SK-N-SH (cell line): ENCODE data around the gene WDR86. TPM values are rescaled to one million over a fixed set of nuclear protein-coding genes. Genes with fewer than 3 reads are reported as not detected.

Source experiments
- CTCF ChIA-PET: fragments of 300-600, 350-600 bp; formaldehyde crosslinking; extraction: SDS; loops from one replicate; lab custom pipeline; 2021; lab: Yijun Ruan, JAX
- POLR2A ChIA-PET: fragments of 350-600 bp; sonication (Branson Sonifier 250); formaldehyde crosslinking; extraction: SDS; loops from one replicate; lab custom pipeline; 2020; ENCODE audit warnings: antibody characterized with exemption, inconsistent platforms; lab: Yijun Ruan, JAX
- DNase-seq: peaks from one replicate; pipeline ENCODE4 v3.0.0; 2012
- H2AFZ ChIP-seq: fragments of 200-600 bp; sonication (generic); 2 replicates; pipeline ENCODE4 v1.8.1; 2016; ENCODE audit warnings: antibody characterized with exemption, mild to moderate bottlenecking, low read depth
- H3F3A ChIP-seq: fragments of 200-600 bp; sonication (generic); replicated peaks from 2 replicates; pipeline ENCODE3; 2016; ENCODE audit warnings: antibody characterized with exemption, mild to moderate bottlenecking; ENCODE audit not compliant: insufficient read depth
- H3K27ac ChIP-seq, 2 experiments: fragments of 200-500 bp in 1 of 2; fragments of 200-600 bp in 1 of 2; sonication (Bioruptor generic) in 1 of 2; sonication (generic), shearing (Covaris generic) in 1 of 2; 2 replicates each; pipeline versions ENCODE4 v1.5.1 to v1.6.1; 2014 to 2016; ENCODE audit warnings: low read depth in 2 of 2, inconsistent platforms in 1 of 2, low read length in 1 of 2, mild to moderate bottlenecking in 1 of 2, mixed read lengths in 1 of 2
- H3K27me3 ChIP-seq: fragments of 200-600 bp; sonication (generic), shearing (Covaris generic); 2 replicates; pipeline ENCODE4 v1.6.1; 2016; ENCODE audit warnings: mixed run types; ENCODE audit not compliant: insufficient read depth
- H3K36me3 ChIP-seq, 2 experiments: fragments of 200-500 bp in 1 of 2; fragments of 200-600 bp in 1 of 2; sonication (Bioruptor generic) in 1 of 2; sonication (generic) in 1 of 2; replicated peaks in 1 of 2; 2 replicates each; pipeline versions ENCODE3 to v1.5.1; 2014 to 2016; ENCODE audit warnings: low read length in 1 of 2, mild to moderate bottlenecking in 1 of 2; ENCODE audit not compliant: insufficient read depth in 2 of 2, control insufficient read depth in 1 of 2
- H3K4me1 ChIP-seq, 2 experiments: fragments of 200-500 bp in 1 of 2; fragments of 200-600 bp in 1 of 2; sonication (Bioruptor generic) in 1 of 2; sonication (generic), shearing (Covaris generic) in 1 of 2; 2 replicates each; pipeline versions ENCODE4 v1.5.1 to v1.6.1; 2014 to 2016; ENCODE audit warnings: low read depth in 1 of 2, low read length in 1 of 2, mixed run types in 1 of 2; ENCODE audit not compliant: insufficient read depth in 2 of 2, control insufficient read depth in 1 of 2
- H3K4me2 ChIP-seq: fragments of 200-600 bp; sonication (generic), shearing (Covaris generic); 2 replicates; pipeline ENCODE4 v1.6.1; 2017; ENCODE audit warnings: mixed run types
- H3K4me3 ChIP-seq, 2 experiments: fragments of 200-500 bp in 1 of 2; fragments of 200-600 bp in 1 of 2; sonication (Bioruptor generic) in 1 of 2; sonication (generic), shearing (Covaris generic) in 1 of 2; 2 replicates each; pipeline versions ENCODE4 v1.5.1 to v1.8.1; 2014 to 2016; ENCODE audit warnings: low read depth in 2 of 2, inconsistent platforms in 1 of 2, low read length in 1 of 2, mild to moderate bottlenecking in 1 of 2, mixed read lengths in 1 of 2, moderate library complexity in 1 of 2
- H3K79me2 ChIP-seq: fragments of 200-600 bp; sonication (generic); 2 replicates; pipeline ENCODE4 v1.8.1; 2017; ENCODE audit warnings: mild to moderate bottlenecking; ENCODE audit not compliant: insufficient read depth
- H3K9ac ChIP-seq: fragments of 200-600 bp; sonication (generic); 2 replicates; pipeline ENCODE4 v1.6.1; 2017; ENCODE audit warnings: mixed run types
- H3K9me2 ChIP-seq: fragments of 200-600 bp; sonication (generic); 2 replicates; pipeline ENCODE4 v1.6.1; 2017; ENCODE audit warnings: mixed run types
- H3K9me3 ChIP-seq: fragments of 200-600 bp; sonication (generic); 2 replicates; pipeline ENCODE4 v1.6.1; 2017; ENCODE audit warnings: mixed run types, mild to moderate bottlenecking, moderate library complexity
- H4K20me1 ChIP-seq: fragments of 200-600 bp; sonication (generic); 2 replicates; pipeline ENCODE4 v1.6.1; 2017; ENCODE audit warnings: mild to moderate bottlenecking, mixed run types; ENCODE audit not compliant: insufficient read depth
- ELF1 ChIP-seq: IDR thresholded peaks from 2 replicates; pipeline ENCODE4 v1.4.0; 2012
- FOSL2 ChIP-seq: IDR thresholded peaks from 2 replicates; pipeline ENCODE4 v1.4.0; 2012; ENCODE audit warnings: low read depth, mild to moderate bottlenecking, moderate library complexity, borderline replicate concordance
- JUND ChIP-seq: IDR thresholded peaks from 2 replicates; pipeline ENCODE4 v1.4.0; 2012
- MEF2A ChIP-seq: IDR thresholded peaks from 2 replicates; pipeline ENCODE4 v1.4.0; 2012; ENCODE audit warnings: low read depth, borderline replicate concordance
- RCOR1 ChIP-seq: fragments of 150-350 bp; IDR thresholded peaks from 2 replicates; pipeline ENCODE4 v1.6.1; 2017; ENCODE audit warnings: antibody characterized with exemption, low read length
- RXRA ChIP-seq: IDR thresholded peaks from 2 replicates; pipeline ENCODE4 v1.4.0; 2012; ENCODE audit warnings: low read depth, mild to moderate bottlenecking, borderline replicate concordance
- SIN3A ChIP-seq: IDR thresholded peaks from 2 replicates; pipeline ENCODE4 v1.6.1; 2012; ENCODE audit warnings: low read depth, mild to moderate bottlenecking, low read length, moderate library complexity, borderline replicate concordance
- TCF12 ChIP-seq: IDR thresholded peaks from 2 replicates; pipeline ENCODE4 v1.4.0; 2012
- WGBS: methylation state at CpG from one replicate; pipeline ENCODE4 v1.1.6; 2017; ENCODE audit warnings: low lambda C conversion rate; 5-methylcytosine and 5-hydroxymethylcytosine counted together
- polyA plus RNA-seq, 3 experiments: library from polyadenylated mRNA; depleted of rRNA; stranded (reverse); fragments of >200 nt; gene quantifications; 2 replicates each; pipeline ENCODE4 v1.2.3, GENCODE V29; 2012
- TF ChIP-seq, protein P1 (sequence below): IDR thresholded peaks from 2 replicates; pipeline ENCODE4 v1.4.0; 2012; ENCODE audit warnings: low read depth
- TF ChIP-seq, protein P2 (sequence below): IDR thresholded peaks from 2 replicates; pipeline ENCODE4 v1.4.0; 2012; ENCODE audit warnings: low read depth, borderline replicate concordance

The WDR86 gene
- polyA plus RNA-seq, 1 of the 3 experiments (the other 2 are of a cell fraction): 1.0 TPM

DNA sequence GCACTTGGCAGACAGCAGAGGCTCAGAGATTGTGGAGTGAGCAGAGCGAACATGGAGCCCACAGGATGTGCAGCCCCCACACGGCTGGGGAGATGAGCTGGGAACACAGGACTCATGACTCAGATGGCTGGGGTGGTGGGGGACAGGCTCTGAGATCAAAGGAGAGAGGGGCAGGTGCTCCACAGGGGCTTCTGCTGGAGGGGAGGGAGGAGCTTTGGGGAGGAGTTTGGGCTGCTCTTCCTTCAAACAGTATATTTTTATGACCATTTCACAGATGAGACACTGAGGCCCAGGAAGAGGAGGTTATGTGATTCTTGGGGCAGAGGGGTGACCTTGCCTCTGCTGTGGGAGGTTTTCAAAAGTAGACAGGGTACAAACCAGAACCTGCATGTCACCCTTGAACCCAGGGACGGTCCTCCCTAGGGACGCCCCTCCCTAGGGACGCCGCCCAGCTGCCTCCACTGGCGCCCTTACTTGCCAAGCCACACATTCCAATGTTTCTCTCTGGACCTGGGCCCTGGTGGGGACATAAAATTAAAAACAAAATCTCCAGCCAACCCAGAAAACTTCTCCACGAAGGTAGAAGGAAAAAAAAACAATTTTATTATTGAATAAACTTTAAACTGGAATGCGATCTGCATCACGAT, 31.1 kb upstream of the WDR86 start:
- no peaks in the 10 kb centered on the region for H3K9me2 ChIP-seq
- no peak overlapping the region for H3K27ac ChIP-seq
- H3K9me3 ChIP-seq: no peaks in the 10 kb centered on the region
- TF ChIP-seq JUND (no peak), SIN3A (no peak), RXRA (no peak), ELF1 (no peak), TCF12 (no peak), FOSL2 (no peak), RCOR1 (no peak)
- TF ChIP-seq, protein P1, sequence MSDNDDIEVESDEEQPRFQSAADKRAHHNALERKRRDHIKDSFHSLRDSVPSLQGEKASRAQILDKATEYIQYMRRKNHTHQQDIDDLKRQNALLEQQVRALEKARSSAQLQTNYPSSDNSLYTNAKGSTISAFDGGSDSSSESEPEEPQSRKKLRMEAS: no peak
- TF ChIP-seq, protein P2, sequence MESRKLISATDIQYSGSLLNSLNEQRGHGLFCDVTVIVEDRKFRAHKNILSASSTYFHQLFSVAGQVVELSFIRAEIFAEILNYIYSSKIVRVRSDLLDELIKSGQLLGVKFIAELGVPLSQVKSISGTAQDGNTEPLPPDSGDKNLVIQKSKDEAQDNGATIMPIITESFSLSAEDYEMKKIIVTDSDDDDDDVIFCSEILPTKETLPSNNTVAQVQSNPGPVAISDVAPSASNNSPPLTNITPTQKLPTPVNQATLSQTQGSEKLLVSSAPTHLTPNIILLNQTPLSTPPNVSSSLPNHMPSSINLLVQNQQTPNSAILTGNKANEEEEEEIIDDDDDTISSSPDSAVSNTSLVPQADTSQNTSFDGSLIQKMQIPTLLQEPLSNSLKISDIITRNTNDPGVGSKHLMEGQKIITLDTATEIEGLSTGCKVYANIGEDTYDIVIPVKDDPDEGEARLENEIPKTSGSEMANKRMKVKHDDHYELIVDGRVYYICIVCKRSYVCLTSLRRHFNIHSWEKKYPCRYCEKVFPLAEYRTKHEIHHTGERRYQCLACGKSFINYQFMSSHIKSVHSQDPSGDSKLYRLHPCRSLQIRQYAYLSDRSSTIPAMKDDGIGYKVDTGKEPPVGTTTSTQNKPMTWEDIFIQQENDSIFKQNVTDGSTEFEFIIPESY: no peak
- H3K4me1 ChIP-seq: peaks cover 0 to 19% of the 10 kb centered on the region in 2 experiments; a peak in 2 of 4 replicates
- no peak overlapping the region for H3K9ac ChIP-seq
- H3K4me3 ChIP-seq: no peak overlapping the region
- no peak overlapping the region for H3K4me2 ChIP-seq
- 84% methylated on average over 10 of the region's 10 CpGs for WGBS
- H3K79me2 ChIP-seq: no peaks in the 10 kb centered on the region
- H3F3A ChIP-seq: no peaks in the 10 kb centered on the region
- no peaks in the 10 kb centered on the region; the same call in 1 of the 2 replicates for H3K27me3 ChIP-seq
- H4K20me1 ChIP-seq: no peaks in the 10 kb centered on the region
- H3K36me3 ChIP-seq: no peaks in the 10 kb centered on the region
- DNase-seq: no peak
- POLR2A ChIA-PET: interaction anchor here (0.6 kb wide), 1 partner anchor 498 kb away, joined by 4 read pairs; no protein-coding TSS in a partner anchor
- CTCF ChIA-PET: interaction anchor here (0.8 to 6.3 kb wide), 6 partner anchors 8 to 131 kb away, joined by 3 to 43 read pairs (median 4); no protein-coding TSS in a partner anchor
- no peak overlapping the region for H2AFZ ChIP-seq

DNA sequence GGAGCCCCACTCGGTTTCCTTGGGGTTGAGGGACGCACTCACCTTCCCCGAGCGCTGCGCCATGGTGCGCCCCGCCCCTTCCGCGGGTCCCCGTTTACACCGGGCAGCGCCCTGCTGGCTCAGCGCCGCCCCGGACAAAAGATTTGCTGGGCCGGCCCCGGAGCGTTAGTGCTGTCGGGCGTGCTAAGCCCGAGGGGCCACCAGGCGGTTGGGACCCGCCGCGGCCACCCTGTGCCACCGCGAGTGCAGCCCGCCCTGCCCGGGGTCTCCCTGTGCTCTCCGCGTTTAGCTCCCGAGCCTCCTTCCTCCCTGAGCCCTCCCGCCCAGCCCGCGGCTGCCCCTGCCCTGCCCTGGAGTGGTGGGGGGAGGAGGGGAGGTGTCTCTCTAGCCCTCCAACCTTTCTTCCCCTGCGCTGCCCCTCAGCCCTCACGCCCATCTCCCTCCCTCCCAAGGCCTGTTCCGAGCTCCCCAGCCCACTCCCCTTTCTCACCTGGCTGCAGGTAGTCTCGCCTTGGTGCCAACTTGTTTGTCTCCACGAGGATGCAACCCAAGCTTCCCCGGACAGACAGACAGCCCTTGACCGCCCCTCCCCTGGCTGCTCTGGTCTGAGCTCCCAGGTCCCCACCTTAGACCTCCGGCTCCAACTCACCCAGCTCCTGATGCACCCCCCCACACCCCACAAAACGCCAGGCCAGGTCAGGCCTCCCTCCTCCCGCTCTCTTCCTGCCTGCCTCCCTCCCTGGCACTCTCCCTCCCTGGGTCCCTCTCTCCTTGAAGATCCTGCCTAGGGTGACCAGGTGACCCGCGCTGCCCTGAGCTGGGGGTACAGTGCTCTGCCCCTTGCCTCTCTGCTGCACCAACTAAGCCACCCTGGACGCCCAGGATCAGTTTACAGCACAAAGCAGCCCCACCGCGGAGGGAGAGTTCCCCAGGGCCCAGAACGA, 30.3 kb upstream of the WDR86 start, which contains the start of gene CRYGN:
TSS of gene CRYGN (minus strand) at position 287 of the 944 bp plus-strand sequence. CDS start at position 63, 224 bp downstream.
- TF ChIP-seq MEF2A: no peak
- Histone ChIP-seq H3K4me2 (no peak within 1 kb of the TSS), H3K9me2 (no peaks in the 10 kb centered on the region), H3K4me1 (peaks cover 0 to 20% of the 10 kb centered on the region in 2 experiments; a peak in 2 of 4 replicates), H2AFZ (no peak within 1 kb of the TSS), H3F3A (no peaks in the 10 kb centered on the region), H3K27ac (no peak within 1 kb of the TSS), H3K36me3 (no peaks in the 10 kb centered on the region), H3K9ac (no peak within 1 kb of the TSS), H4K20me1 (no peaks in the 10 kb centered on the region), H3K79me2 (no peaks in the 10 kb centered on the region), H3K27me3 (no peaks in the 10 kb centered on the region; the same call in 1 of the 2 replicates), H3K9me3 (no peaks in the 10 kb centered on the region), H3K4me3 (peak within 1 kb of the TSS in 1 of 2 experiments; percentile 19; a peak in 1 of 4 replicates)
- peak; percentile 78 for DNase-seq
- WGBS: 54% methylated on average over 47 of the region's 51 CpGs
- CTCF ChIA-PET: interaction anchor here (0.8 to 6.3 kb wide), 4 partner anchors 9 to 130 kb away, joined by 3 to 43 read pairs (median 5); no protein-coding TSS in a partner anchor
- POLR2A ChIA-PET: no interaction called here
